GM18870 (cell line): Measurements from ENCODE around the gene LMOD2.

ENCODE experiments used
- ATAC-seq: cut with Tn5 transposase; IDR thresholded peaks from one replicate; pipeline ENCODE4 v1.9.1; 2021; ENCODE audit warnings: moderate library complexity; ENCODE audit not compliant: unreplicated experiment

The LMOD2 gene

GRCh38 chr7:123637878-123638277 is 17.8 kb upstream of the LMOD2 start:
- no peak for ATAC-seq

GRCh38 chr7:123639631-123640030 is 16.0 kb upstream of the LMOD2 start:
- no peak for ATAC-seq

GRCh38 chr7:123640583-123640982 is 15.1 kb upstream of the LMOD2 start:
- ATAC-seq, result no peak

GRCh38 chr7:123641901-123642300 is 13.8 kb upstream of the LMOD2 start:
- no peak for ATAC-seq

GRCh38 chr7:123643495-123644441 is 11.9 kb upstream of the LMOD2 start:
- ATAC-seq, result no peak

GRCh38 chr7:123645516-123645915 is 10.2 kb upstream of the LMOD2 start:
- ATAC-seq, result no peak

GRCh38 chr7:123647106-123647730 is 8.4 kb upstream of the LMOD2 start:
- no peak for ATAC-seq

GRCh38 chr7:123649964-123650363 is 5.7 kb upstream of the LMOD2 start:
- no peak for ATAC-seq

- no peak for ATAC-seq
Measured at GRCh38 chr7:123650595-123650994, 5.1 kb upstream of the LMOD2 start.

- ATAC-seq, result no peak
Measured at GRCh38 chr7:123652406-123652805, 3.3 kb upstream of the LMOD2 start.

- ATAC-seq, result no peak
Measured at GRCh38 chr7:123653162-123653561, 2.5 kb upstream of the LMOD2 start.

GRCh38 chr7:123656544-123657303 is 1.1 kb downstream of the LMOD2 start:
- no peak for ATAC-seq

- ATAC-seq, result no peak
Measured at GRCh38 chr7:123657304-123657685, 1.6 kb downstream of the LMOD2 start.

GRCh38 chr7:123658023-123658422 is 2.4 kb downstream of the LMOD2 start:
- ATAC-seq, result no peak

- ATAC-seq, result no peak
Measured at GRCh38 chr7:123660514-123661354, 5.1 kb downstream of the LMOD2 start.

GRCh38 chr7:123661765-123662164 is 6.1 kb downstream of the LMOD2 start:
- ATAC-seq, result no peak

- no peak for ATAC-seq
Measured at GRCh38 chr7:123662293-123662692, 6.6 kb downstream of the LMOD2 start.

GRCh38 chr7:123662755-123663154 is 7.1 kb downstream of the LMOD2 start:
- no peak for ATAC-seq

- no peak for ATAC-seq
Measured at GRCh38 chr7:123663200-123663599, 7.5 kb downstream of the LMOD2 start.

- no peak for ATAC-seq
Measured at GRCh38 chr7:123665157-123665556, 9.5 kb downstream of the LMOD2 start.

GRCh38 chr7:123665896-123666295 is 10.2 kb downstream of the LMOD2 start:
- ATAC-seq, result no peak
